Activated T-cell treated with anti-CD3 and anti-CD28 coated beads, Interleukin-2, amount 50 U/mL, for 1 hour (primary cell): ENCODE measurements around the gene MELK.

Experiments
- DNase-seq: peaks from one replicate; pipeline ENCODE4 v3.0.0-alpha.2; 2020

The MELK gene

DNA sequence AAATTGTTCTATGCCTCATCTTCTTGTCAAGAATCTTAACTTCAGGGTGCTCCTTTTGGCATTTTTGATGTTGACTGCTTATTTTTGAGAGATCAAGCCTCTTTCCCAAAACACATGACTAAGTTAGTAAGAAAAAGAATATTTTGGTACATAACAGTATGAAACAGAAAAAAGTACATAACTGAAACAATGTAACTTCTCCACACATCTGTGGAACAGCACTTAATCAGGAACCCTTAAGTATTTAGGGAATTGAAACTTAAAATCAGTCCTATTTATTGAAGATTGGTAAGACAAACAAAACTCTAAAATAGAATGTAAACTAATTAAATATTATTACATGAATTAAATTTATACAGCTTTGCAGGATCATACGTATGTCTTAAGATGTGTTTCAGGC, 103.4 kb downstream of the MELK start:
- no peak for DNase-seq

DNA sequence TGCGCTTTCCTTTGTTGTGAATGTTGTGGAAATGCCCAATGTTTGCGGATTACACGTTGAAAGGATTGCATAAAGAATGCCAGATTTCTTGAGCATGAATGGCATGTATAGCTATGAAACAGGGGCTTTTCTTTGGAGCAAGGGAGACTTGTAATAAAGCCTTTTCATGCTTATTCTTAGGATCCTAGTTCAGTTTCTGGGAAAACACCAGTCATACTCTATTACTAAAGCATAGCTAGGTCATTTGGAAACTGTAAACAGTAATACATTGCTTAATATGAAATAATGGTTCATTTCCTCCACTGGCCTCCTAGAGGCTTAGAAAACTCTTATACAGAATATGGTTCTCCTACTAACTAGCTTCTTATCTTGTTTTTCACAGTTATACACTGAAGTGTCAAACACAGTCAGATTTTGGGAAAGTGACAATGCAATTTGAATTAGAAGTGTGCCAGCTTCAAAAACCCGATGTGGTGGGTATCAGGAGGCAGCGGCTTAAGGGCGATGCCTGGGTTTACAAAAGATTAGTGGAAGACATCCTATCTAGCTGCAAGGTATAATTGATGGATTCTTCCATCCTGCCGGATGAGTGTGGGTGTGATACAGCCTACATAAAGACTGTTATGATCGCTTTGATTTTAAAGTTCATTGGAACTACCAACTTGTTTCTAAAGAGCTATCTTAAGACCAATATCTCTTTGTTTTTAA, 104.2 kb downstream of the MELK start:
- no peak for DNase-seq

DNA sequence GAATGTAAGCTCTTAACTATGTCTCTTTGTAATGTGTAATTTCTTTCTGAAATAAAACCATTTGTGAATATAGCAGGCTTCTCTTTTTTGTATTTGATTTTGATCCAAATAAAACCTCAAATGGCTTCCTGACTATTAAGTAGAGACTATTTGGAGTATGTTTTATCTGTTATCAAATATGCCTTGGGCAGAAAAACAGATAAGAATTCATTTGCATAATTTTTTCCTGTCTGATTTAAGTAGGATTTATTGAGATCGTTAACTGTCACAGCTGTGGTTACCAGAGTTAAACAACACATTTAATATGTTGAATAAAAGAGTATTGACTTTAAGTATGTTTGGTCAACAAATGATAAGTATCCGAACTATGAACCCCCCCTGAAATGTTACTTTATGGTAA, 104.9 kb downstream of the MELK start:
- no peak for DNase-seq

GRCh38 chr9:36679710-36680109, 107.0 kb downstream of the MELK start:
- DNase-seq, result no peak

DNA sequence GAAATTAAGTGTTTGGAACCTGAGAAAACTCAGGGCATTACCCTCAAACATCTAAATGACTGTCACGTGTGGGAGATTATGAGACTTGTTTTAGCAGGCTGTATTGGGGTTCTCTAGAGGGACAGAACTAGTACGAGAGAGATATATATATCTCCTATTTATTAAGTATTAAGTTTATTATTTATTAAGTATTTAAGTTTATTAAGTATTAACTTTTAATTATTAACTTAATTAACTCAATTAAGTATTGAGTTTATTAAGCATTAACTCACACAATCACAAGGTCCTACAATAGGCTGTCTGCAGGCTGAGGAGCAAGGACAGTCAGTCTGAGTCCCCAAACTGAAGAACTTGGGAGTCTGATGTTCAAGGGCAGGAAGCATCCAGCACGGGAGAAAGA, 113.8 kb downstream of the MELK start:
- no peak for DNase-seq

DNA sequence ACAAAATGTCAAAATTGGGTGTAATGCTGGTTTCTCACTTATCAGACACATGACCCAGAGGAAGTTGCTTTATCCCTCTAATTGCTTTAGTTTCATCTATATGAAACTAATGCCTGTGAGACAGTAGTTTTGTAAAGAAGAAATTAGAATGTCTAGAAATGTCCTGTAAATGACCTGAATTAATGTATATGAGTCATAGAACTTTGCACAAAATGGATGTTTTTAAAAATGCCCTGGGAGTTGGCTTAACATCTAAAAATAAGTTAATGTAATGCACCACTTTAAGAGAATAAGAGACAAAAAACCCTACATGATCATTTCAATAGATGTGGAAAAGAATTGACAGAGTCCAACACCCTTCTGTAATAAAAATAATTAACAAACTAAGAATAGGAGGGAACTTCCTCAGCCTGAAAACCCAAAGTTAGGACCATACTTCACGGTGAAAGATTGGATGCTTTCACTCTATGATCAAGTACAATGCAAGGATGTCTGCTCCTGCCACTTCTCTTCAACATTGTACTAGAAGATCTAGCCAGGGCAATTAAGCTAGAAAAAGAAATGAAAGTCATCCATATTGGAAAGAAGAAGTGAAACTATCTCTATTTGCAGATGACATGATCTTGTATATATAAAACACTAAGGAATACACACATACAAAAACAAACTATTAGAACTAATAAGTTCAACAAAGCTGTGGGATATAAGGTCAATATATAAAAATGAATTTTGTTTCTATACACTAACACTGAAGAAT, 117.9 kb downstream of the MELK start:
- DNase-seq, result no peak

DNA sequence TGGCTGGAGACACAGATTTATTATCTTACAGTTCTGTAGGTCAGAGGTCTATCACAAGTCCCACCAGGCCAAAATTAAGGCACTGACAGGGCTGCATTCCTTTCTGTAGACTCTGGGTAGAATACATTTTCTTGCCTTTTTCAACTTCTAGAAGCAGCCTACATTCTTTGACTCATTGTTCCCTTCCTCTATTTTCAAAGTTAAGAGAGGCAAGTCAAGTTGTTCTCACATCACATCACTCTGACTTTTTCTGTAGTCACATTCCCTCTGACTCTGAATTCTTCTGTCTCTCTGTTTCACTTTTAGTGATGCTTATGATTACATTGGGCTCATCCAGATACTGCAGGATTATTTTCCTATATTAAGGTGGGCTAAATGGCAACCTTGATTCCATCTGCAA, 119.0 kb downstream of the MELK start:
- no peak for DNase-seq

DNA sequence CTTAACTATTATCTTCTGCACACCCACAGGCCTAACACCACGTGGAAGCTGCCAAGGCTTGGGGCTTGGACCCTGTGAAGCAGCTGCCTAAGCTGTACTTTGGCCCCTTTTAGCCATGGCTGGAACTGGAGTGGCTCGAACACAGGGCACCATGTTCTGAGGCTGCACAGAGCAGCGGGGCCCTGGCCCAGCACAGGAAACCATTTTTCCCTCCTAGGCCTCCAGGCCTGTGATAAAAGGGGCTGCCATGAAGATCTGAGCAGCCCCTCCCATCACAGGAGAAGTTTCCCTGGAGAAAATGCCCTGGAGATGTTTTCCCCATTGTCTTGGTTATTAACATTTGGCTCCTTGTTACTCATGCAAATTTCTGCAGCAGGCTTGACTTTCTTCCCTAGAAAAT, 126.3 kb downstream of the MELK start:
- no peak for DNase-seq

- DNase-seq, result no peak
Observed at GRCh38 chr9:36704148-36704547, 131.5 kb downstream of the MELK start.

- DNase-seq, result no peak
Observed at GRCh38 chr9:36713515-36714490, 141.1 kb downstream of the MELK start.

GRCh38 chr9:36716496-36716895, 143.8 kb downstream of the MELK start:
- DNase-seq, result no peak

DNA sequence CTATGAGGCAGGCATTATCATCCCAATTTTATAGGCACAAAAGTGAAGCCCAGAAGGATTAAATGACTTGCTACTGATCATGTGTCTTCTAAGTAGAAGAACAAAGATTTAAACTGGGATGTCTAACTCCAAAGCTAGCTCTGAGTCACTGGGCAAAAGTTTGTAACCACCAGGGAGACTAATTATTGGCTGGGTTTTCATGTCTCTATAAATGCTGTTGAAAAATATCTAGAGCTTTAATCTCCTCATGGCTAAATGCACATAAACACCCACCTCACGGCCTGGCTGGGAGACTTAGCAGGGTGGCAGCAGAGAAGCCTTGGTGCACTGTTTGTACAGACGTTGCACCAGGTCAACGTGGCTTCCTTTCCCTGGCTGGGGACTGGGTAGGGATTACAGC, 144.6 kb downstream of the MELK start:
- no peak for DNase-seq

- DNase-seq, result no peak
Observed at GRCh38 chr9:36718612-36719011, 145.9 kb downstream of the MELK start.

DNA sequence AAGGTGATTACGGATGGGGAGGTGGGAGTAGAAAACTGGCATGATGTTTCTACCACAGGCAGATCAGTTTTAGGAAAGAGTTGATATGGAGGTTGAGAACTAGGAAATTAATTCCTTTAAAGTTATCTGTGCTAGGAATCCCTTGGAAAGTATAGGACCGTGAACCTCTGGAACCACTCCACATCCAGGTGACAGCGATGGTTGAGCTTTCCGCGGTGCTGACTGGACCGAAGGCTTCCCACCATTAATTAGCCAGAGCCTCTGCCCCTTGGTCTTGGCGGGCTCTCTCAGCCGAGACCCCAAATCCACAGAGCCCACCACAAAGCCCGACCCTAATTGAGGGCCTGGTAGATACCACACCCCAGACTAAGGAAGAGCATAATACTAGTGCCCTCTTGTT, 147.3 kb downstream of the MELK start:
- DNase-seq, result no peak

DNA sequence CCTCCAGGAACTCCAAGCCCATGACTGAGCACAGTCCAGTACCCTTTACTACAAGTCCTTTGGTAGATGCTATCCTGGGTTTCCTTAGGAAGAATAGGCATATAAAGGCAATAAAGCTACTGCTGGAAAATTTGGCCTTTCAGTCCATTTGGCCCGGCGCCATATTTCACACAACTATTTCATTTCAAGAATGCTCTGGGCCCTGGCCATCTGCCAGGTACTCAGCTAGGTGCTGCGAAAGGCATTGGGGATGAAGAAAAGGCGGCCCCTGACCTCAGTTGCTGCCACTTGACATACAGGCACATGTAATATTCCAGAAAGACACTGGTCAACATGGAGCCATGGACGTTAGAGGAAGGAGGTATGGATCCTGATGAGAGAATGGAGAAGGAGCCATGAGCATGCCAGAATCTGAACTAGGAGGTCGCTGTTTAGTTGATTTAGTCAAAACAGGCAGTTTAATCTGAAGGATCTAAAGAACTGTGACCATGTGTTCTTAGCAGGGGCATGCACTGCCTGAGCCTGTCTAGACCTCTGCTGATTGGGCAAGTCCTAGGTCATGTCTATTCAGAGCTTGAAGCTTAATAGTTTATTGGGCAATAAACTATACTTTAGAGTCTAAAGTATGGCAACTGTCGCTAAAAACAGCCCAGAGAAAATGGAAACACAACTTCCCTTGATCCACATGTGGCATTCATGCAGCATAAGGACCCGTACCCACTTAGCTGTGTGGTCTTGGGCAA, 149.3 kb downstream of the MELK start:
- DNase-seq, result no peak

- DNase-seq, result no peak
Observed at GRCh38 chr9:36725777-36726356, 153.2 kb downstream of the MELK start.
